ENCODE results near the gene SYPL2. TPM values are rescaled to one million over a fixed set of nuclear protein-coding genes. Genes with fewer than 3 reads are reported as not detected.
A peak's percentile ranks its signal among the peaks of the same experiment; 100 is the strongest.

Gene SYPL2
- total RNA-seq, 1 experiment from 2014 or later = not detected

GRCh38 chr1:109497449-109498160 is 31.3 kb downstream of the SYPL2 start:
- no peak overlapping the region for H3K4me3 Mint-ChIP-seq (ENCODE audit: low read depth, unreplicated experiment)
- H3K36me3 Mint-ChIP-seq (ENCODE audit: insufficient read depth, unreplicated experiment) = peaks cover 14% of the 10 kb centered on the region
- no peaks in the 10 kb centered on the region for H3K9me3 Mint-ChIP-seq (ENCODE audit: low read depth, unreplicated experiment)
- no peaks in the 10 kb centered on the region for H3K27me3 Mint-ChIP-seq (ENCODE audit: unreplicated experiment)
- no peak for DNase-seq
- H3K4me1 Mint-ChIP-seq (ENCODE audit: low read depth, unreplicated experiment) = peaks cover 7% of the 10 kb centered on the region
- no peak for TF ChIP-seq CTCF (IDR thresholded peaks at IDR 0.05; ENCODE audit: unreplicated experiment)
- intact Hi-C loops (cut with micrococcal nuclease; ENCODE audit: unreplicated experiment) = no loop called here
- BruUV-seq (replicated peaks) = no TSS peak
- CTCF ChIA-PET = interaction anchor here (1.2 kb wide), 1 partner anchor 35 kb away, joined by 4 read pairs; no protein-coding TSS in a partner anchor
- H3K27ac Mint-ChIP-seq (ENCODE audit: unreplicated experiment) = no peak overlapping the region

- BruUV-seq (replicated peaks) = no TSS peak
- peak; percentile 40 for TF ChIP-seq CTCF (IDR thresholded peaks at IDR 0.05; ENCODE audit: unreplicated experiment)
- H3K27me3 Mint-ChIP-seq (ENCODE audit: unreplicated experiment) = no peaks in the 10 kb centered on the region
- no peak overlapping the region for H3K4me3 Mint-ChIP-seq (ENCODE audit: low read depth, unreplicated experiment)
- CTCF ChIA-PET = interaction anchor here (1.2 to 2.2 kb wide), 3 partner anchors 32 to 35 kb away, joined by 4 to 15 read pairs (median 4); no protein-coding TSS in a partner anchor
- no peak overlapping the region for H3K27ac Mint-ChIP-seq (ENCODE audit: unreplicated experiment)
- peaks cover 7% of the 10 kb centered on the region for H3K4me1 Mint-ChIP-seq (ENCODE audit: low read depth, unreplicated experiment)
- peaks cover 14% of the 10 kb centered on the region for H3K36me3 Mint-ChIP-seq (ENCODE audit: insufficient read depth, unreplicated experiment)
- intact Hi-C loops (cut with micrococcal nuclease; ENCODE audit: unreplicated experiment) = no loop called here
- no peaks in the 10 kb centered on the region for H3K9me3 Mint-ChIP-seq (ENCODE audit: low read depth, unreplicated experiment)
- DNase-seq = peak; percentile 24
These were observed 31.9 kb downstream of the SYPL2 start for GRCh38 chr1:109498161-109498801.

- no peak overlapping the region for H3K4me3 Mint-ChIP-seq (ENCODE audit: low read depth, unreplicated experiment)
- intact Hi-C loops (cut with micrococcal nuclease; ENCODE audit: unreplicated experiment) = no loop called here
- H3K36me3 Mint-ChIP-seq (ENCODE audit: insufficient read depth, unreplicated experiment) = peaks cover 9% of the 10 kb centered on the region
- no peak for TF ChIP-seq CTCF (IDR thresholded peaks at IDR 0.05; ENCODE audit: unreplicated experiment)
- CTCF ChIA-PET = interaction anchor here (1.0 to 2.2 kb wide), 3 partner anchors 10 to 33 kb away, joined by 3 to 15 read pairs (median 4); partner anchors contain the start of gene AMIGO1
- no peaks in the 10 kb centered on the region for H3K27me3 Mint-ChIP-seq (ENCODE audit: unreplicated experiment)
- no peak for DNase-seq
- H3K9me3 Mint-ChIP-seq (ENCODE audit: low read depth, unreplicated experiment) = no peaks in the 10 kb centered on the region
- BruUV-seq (replicated peaks) = no TSS peak
- H3K4me1 Mint-ChIP-seq (ENCODE audit: low read depth, unreplicated experiment) = peaks cover 7% of the 10 kb centered on the region
- H3K27ac Mint-ChIP-seq (ENCODE audit: unreplicated experiment) = no peak overlapping the region
These were observed 32.7 kb downstream of the SYPL2 start for GRCh38 chr1:109499081-109499480.

- Mint-ChIP-seq H3K4me1 (ENCODE audit: low read depth, unreplicated experiment) (peaks cover 7% of the 10 kb centered on the region), H3K27ac (ENCODE audit: unreplicated experiment) (no peak overlapping the region), H3K9me3 (ENCODE audit: low read depth, unreplicated experiment) (no peaks in the 10 kb centered on the region), H3K36me3 (ENCODE audit: insufficient read depth, unreplicated experiment) (peaks cover under 1% of the 10 kb centered on the region), H3K27me3 (ENCODE audit: unreplicated experiment) (no peaks in the 10 kb centered on the region), H3K4me3 (ENCODE audit: low read depth, unreplicated experiment) (no peak overlapping the region)
- BruUV-seq (replicated peaks) = no TSS peak
- DNase-seq = peak; percentile 64
- intact Hi-C loops (cut with micrococcal nuclease; ENCODE audit: unreplicated experiment) = no loop called here
- TF ChIP-seq CTCF (IDR thresholded peaks at IDR 0.05; ENCODE audit: unreplicated experiment) = peak; percentile 55
- CTCF ChIA-PET = interaction anchor here (0.8 to 2.2 kb wide), 4 partner anchors 9 to 183 kb away, joined by 3 to 15 read pairs (median 4); partner anchors contain the start of gene AMIGO1
These were observed 33.6 kb downstream of the SYPL2 start for GRCh38 chr1:109499661-109500536.
